HTERT RPE-1 (cell line): ENCODE measurements around the gene COL23A1.
"Not testable (repeated sequence)": the region's sequence is repeated elsewhere in the genome, so short reads cannot be mapped to it uniquely, and the experiment has no call there.

ENCODE experiments used
- in situ Hi-C: fragments of 300-500 bp; cut with MboI; formaldehyde crosslinking; loops from 4 replicates; pipeline ENCODE4 v1.14.3; 2020; ENCODE audit warnings: low sequenced_read_pairs

The COL23A1 gene

DNA sequence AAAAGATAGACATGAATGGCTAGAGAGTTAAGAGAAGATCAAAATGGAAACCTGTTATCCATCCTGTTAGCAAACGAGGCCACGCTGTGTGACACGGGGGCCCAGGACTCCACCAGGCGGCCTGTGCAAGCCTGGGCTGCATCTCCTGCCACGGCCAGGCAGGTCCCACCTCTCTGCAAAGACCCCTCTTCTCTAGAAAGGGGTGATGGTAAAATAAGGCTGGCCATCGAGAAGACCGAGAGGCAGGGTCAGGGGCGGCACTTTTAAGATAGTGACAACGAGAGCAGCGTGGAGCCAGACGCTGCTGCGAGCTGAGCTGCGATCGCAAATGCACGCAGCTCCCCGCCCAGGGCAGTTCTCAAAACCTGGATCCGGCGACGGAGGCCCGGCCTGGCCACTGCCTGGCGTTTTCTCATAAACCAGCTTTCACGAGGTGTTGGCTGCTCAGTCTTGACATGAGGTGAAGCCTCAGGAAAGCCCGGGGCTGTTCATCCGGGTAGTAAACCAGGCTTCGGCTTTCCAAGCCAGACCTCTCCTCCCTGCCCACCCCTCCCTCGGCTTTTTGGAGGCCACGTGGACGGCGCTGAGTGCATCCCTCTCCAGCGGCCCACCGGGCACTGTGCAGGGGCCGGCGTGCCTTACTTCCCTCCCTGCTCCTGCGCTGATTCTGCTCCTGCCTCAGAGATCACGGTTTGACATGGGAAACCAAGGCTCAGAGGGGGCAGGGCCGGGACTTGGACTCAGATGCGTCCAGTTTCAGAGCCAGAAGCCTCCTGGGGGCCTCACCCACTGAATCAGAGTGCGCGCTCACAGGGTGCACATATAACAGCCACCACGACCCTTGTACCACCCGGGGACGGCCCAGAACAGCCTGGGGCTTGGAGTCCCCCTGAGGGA, 206.0 kb downstream of the COL23A1 start:
- in situ Hi-C loops = no loop called here

DNA sequence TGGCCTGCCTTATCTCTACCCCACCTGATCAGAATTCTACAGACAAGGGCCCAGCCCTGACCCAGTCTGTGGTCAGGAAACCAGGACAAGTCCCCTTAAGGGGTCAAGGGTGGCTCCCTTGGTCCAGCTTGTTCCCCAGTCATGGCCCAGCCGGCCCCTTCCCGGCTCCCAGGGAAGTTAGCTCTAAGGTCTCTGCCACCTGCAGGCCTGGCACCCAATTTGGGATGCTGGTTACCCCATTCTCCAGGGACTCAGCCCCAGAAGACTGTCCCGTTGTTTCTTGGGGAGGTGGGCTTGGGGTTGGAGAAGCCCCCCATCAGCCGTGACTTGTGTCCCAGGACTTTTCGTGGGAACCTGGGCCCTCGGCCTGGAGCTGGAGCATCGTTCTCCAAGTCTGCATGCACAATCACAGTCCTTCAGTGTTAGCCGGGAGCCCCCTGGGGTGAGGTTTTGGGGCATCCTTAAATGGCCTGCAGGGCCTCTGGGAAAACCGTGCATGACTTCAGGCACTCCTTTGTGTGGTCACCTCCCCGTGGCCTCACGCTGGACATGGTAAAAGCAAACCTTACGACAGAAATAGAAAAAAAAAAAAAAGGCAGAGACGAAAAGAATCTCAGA, 206.8 kb downstream of the COL23A1 start:
- in situ Hi-C loops = no loop called here

DNA sequence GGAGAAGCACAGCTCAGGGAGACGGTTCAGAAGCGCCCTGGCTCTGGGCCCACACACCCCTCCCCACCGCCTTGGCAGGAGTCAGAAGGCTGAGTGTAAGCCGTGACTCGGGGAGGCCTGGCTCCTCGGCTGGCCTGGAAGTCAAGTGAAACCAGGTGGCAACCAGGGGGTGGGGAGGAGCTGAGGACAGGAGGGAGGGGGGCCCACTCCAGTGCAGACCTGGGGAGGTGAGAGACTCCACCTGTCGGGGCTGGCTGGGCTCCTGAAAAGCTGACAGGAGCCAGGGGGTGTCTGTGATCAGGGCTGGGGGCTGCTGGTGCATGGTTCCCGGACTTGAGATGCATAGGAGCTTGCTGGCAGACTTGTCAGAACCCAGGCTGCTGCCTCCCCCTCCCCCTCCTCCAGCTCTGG, 207.4 kb downstream of the COL23A1 start:
- in situ Hi-C loops = no loop called here

DNA sequence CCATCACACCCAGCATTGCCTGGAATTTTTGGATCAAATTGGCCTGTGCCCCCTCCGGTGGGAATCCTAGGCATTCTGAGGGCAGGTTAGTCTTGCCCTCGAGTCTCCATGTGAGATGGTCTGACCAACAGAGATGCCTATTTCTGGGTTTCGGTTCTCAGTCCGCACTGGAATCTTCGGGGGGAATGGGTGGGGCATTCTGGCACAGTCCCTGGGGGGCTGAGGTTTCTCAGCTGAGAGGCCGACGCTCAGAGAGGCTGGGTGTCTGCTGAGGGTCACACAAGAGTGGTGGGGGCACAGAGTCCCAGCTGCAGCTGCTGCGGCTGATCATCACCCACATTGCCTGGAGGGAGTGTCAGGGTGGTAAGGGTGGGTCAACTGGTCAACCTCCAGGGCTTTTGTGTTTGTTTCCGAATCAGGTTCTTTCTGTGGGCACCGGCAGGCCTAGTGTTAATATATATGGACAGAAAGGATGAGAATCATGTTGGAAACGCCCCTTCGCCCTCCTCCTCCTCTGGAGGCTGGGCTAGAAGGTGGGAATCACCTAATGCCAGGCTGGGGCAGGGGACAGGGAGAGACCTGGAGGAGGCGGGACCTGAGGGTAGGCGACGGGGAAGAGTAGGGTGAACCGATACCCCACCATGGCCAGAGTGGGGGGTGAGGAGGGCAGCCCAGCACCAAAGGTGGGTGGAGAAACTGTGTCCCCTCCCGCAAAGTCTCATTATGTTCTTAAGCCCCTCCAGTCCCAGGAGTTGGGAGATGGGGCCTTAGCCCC, 208.1 kb downstream of the COL23A1 start:
- in situ Hi-C loops = no loop called here

DNA sequence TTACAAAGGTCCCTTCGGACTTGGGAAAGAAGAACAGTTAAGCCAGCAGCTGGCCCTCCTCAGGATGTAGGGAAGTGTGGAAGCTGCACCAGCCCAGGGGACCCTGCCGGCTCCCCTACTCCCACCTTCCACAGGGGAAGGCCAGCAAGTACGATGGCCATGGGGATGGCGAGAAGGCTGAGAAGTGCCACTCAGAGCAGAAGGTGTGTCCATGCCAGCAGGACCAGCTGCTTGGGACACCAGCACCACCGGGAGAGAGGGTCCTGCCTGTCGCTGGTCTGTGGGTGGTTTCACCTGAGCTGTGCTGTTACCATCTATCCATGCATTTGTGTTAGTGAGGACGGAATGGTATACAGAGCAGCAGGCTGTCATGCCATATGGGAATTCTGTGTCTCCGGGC, 209.0 kb downstream of the COL23A1 start:
- in situ Hi-C loops = no loop called here

DNA sequence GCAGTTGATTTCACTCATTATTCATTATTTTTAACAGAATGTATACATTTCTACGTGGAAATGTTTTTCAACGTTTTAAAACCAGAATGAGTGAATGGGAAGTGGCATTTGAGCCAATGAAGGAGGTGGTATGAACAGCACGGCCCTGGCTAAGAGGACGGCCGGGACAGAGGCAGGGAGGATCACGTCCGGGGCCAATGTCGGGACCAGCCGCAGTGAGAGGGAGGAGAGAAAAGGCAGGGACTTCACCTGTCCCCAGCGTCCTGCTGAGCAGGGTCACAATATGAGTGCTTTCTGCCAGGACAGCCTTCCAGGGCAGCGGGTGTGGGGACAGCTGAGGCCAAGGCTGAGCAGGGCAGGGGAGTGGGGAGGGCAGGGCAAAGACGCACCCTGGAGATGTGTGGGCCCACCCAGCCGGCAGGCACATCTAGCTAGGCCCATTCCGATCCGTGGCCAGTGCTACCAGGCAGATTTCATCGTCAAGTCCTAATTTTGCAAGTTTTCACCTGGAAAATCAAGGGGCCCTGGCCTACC, 209.6 kb downstream of the COL23A1 start:
- in situ Hi-C loops = no loop called here

DNA sequence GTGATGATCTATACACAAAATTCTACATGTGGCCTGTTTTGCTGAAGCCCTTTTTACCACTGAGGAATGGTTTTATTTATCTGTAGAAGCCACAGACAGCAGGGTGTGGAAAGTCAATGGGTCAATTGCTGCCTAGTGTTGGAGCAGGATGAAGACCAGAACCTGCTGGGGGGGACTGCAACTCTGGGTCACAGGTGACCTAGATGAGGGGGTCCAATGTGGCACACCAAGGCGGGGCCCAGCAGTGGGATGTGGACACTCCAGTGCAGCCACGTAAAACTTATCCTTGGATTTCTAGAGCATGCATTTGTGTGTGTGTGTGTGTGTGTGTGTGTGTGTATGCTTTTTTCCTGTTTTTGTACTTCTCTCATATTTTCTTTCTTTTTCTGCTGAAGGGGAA, 210.1 kb downstream of the COL23A1 start:
- in situ Hi-C loops = no loop called here

DNA sequence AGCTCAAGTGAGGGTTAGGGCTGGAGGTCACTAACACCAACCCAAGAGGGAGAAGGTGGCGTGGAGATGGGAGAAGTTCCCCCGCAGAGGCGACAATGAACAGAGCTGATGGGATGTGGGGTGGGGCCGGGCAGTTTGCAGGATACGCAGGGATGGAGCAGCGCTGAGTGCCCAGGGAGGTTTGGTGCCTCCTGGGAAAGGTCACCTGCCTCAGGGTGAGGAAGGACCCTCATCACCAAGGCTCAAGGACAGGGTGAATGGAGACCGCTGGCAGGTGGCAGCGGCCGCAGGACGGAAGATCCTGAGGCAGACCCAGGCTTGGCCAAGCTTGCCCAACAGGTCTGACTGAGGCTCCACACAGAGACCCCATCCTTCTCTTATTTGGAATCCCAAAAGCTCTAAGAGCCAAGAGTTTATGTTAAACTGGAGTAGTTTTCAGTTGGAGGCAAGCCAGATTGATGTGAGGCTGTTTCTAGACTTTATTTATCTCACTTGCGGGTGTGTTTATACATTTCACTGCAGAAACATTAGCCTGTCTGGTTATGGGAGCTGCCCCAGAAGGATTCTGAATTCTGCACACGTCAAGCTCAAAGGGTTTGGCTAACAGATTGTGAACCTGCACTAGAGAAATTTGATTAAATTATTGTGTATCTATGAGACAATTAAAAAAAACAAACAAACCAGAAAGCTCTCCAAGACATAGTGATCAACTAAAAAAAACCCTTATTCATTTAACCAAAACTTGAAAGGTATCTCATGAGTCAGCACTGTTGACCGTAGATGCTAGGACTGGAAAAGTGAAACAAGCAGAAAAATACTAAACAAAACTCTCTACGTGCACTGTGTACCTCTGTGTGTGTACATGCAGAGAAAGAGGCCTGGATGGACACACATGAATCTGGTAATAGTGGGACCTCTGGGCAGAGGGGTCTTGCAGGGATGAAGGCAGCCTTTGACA, 211.4 kb downstream of the COL23A1 start:
- in situ Hi-C loops = no loop called here

DNA sequence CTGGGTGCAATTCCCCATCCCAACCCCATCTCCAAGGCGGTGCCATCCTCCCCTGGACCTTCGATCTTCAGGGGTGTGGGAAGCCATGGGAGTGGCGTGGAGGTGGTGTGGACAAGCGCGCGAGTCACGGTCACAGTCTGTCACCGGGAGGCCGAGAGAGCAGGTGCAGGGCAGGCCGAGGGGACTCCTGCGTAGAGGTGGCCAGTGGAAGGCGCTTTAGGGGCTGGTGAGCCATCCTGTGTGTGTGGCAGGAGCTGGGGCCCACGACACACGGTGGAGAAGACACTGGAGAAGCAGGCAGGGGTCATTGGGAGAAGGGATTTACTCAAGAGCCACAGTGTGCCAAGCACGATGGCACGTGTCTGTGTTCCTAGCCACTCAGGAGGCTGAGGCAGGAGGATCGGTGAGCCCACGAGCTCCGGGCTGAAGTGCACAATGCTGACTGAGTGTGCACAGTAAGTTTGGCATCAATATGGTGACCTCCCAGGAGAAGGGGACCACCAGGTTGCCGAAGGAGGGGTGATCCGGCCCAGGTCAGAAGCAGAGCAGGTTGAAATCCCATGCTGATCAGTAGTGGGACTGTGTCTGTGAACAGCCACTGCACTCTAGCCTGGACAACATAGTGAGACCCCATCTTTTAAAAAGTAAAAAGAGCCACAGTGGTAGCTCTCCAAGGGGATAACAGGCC, 212.5 kb downstream of the COL23A1 start:
- in situ Hi-C loops = no loop called here

DNA sequence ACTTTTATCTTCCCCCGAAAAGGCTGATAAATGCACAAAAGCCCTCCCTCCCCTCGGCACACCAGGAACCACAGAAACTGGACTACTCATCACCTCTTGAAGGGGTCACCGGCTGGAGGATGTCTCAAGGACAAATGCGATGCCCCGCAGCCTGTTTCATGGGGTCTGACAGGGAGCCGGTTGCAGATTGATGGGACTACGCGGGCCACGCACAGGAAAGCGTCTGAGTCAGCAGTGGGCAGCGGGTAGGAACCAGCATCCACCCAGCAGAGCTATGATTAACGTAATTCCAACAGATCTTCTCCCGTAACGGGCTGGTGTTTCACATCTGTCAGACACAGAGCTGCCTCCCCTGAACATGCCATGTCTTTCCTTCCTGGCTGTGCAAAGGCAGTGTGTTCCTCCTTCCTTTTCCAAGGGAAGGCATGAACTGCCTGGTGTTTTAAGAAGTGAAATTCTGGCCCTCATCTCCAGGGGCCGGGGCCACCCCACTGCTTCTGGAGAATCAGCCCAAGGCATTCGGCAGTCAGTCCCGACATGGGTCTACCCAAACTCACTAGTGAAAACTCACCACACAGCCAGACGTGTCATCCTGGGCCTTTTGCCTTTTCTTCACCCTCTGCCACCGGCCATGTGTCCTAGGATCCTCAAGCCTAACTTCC, 213.1 kb downstream of the COL23A1 start:
- in situ Hi-C loops = no loop called here

DNA sequence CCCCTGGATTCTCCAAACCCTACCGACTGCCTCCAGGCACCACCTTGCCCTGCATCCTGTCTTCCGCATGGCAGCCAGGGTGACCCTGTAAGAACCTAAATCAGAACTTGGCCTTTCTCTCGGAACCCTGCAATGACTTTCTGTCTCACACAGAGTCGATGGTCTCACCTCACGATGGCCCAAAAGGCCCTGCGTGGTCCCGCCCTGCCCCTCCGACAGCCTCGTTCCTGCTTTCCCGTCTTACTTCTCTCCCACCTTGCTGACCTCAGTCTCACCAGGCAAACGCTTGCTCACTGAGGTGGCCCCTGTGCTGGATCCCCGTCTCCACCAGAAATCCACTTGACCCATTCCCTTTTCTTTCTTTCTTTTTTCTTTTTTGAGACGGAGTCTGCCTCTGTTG, 214.8 kb downstream of the COL23A1 start:
- in situ Hi-C loops = no loop called here

DNA sequence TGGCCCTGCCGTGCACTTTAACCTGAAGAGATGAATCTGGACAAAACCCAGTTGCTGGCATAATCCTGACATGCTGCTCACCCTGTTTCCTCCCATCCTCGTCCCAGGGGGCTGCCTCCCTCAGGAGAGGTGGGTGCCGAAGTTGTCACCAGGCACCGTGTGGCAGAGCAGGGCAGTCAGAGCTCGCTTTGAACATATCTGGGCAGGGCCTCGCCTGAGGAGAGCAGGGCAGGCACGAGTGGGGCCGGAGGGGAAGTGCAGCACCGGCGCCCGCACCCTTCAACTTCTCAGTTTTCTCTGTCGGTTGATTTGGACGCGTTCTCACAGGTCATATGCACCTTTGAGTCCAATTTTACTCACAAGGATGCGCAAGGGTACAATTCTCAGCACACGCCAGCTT, 216.5 kb downstream of the COL23A1 start:
- in situ Hi-C loops = no loop called here

DNA sequence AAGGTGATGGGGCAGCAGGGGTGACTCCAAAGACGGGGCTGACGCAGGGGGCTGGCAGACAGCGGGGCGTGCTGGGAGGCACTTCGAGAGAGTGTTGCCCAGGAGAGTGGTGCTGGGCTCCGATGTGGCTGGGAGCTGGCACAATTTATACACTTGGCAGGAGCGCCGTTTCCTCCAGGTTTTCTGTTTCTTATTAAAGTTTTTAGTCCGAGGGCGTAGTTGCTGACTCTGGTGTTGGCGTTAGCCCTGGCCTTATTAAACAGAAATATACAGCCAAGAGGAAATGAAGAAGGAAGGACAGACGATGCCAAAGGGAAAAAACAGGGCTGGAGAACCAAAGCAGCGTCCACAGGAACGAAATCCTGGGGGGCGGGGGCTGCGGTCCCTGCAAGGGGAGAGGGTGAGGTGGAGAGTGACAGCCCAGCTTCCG, 218.0 kb downstream of the COL23A1 start:
- in situ Hi-C loops = no loop called here

DNA sequence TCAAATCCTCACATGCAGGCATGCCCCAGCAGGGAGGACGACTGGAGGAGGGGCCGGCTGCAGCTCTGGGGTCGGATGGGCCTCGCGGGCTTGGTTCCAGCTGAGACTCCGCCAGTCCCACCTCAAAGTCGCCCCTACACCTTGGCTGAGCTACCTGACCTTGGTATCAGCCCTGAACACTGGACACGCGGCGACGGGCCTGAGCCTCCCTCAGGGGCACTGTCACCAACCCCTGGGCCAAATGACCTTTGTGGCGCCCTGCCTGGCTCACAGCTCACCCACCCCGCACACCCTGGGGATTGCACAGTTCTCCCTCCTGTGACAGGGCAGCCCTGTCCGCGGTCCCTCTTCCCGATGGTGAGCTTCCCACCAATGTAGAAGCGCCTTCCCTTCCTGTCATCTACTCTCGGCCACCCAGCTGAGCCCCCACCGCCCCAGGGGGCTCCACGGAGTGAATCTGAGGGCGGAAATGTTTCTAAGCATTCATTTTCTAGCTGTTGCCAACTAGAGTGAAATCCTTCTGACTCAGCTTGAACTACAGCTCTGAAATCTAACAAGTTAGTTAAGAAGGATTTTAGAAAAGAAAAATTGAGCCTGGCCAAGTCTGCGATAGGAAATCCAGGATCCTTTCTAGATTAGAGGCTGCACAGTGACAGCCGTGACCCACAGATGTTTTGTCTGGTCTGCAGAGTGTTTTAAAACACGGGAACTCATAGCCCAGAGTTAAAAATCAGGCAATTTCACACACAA, 218.7 kb downstream of the COL23A1 start:
- in situ Hi-C loops = no loop called here

DNA sequence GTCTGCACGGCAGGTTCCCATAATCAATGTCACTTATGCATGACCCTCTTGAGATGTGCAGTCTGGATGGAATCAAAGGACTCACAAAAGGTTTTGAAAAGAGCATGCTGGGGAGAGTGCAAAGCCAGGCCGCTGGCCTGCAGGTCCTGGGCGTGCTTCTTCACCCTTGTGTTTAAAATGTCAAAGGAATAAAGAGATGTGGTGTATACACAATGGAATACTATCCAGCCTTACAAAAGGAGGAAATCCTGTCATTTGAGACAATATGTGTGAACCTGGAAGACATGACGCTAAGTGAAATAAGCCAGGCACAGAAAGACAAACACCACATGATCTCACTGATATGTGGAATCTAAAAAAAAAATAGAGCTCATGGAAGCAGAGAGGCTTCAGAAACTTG, 220.1 kb downstream of the COL23A1 start:
- in situ Hi-C loops = no loop called here

DNA sequence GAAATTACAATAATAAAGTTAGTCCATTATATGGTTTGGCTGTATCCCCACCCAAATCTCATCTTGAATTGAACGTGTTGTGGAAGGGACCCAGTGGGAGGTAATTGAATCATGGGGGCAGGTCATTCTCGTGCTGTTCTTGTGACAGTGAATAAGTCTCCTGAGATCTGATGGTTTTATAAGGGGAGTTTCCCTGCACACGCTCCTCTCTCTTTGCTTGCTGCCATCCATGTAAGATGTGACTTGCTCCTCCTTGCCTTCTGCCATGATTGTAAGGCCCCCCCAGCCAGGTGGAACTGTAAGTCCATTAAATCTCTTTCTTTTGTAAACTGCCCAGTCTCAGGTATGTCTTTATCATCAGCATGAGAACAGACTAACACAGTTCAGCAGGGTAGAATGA, 220.7 kb downstream of the COL23A1 start:
- in situ Hi-C loops = not testable (repeated sequence)

DNA sequence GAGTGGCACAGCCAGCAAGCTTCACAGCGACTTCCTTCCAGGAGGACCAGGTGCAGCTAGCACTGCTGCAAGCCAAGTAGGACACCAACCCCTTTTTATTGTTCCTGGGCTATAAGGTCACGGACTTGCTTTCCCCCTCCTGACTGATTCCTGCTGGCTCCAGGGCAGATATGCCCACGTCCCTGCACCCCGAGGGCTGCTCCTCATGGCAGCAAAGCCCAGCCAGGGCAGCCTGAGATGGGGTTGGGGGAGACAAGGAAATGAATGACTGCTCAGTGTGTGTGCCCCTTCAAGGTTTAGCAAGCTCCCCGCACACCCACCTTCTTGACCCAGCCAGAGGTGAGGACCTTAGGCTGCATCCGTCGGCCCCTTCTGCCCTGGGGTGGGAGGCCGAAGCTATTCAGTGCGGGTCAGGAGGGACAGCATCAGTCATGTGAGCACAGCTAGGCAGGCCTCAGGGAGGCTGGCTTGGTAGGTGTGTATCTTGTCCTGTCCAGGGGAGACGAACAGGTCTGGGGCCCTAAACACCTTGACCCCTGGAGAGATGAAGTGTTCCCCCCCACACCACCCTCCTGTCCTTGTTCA, 221.4 kb downstream of the COL23A1 start:
- in situ Hi-C loops = no loop called here

DNA sequence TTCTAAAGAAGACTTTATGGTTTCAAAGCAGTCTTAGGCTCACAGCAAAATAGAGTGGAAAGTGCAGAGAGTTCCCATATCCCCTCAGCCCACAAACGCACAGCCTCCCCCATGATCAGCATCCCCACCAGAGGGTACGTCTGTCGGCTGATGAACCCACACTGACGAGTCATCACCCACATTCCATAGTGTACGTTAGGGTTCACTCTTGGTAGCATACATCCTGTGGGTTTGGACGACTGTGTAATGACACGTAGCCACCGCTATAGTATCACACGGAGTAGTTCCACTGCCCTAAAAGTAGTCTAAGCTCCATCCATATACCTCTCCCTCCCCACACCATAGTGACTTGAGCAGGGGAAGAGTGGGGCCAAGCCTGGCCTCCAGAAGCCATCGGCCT, 221.9 kb downstream of the COL23A1 start:
- in situ Hi-C loops = no loop called here
